ENCODE measurements around the gene ECSIT.
"Not testable (repeated sequence)": the region's sequence is repeated elsewhere in the genome, so short reads cannot be mapped to it uniquely, and the experiment has no call there.

ECSIT gene

GRCh38 chr19:11499220-11499726 lies 29.7 kb downstream of the ECSIT start:
- no peak for DNase-seq

GRCh38 chr19:11496391-11497163 lies 32.4 kb downstream of the ECSIT start:
- peak; percentile 79 for DNase-seq

GRCh38 chr19:11495885-11496284 lies 33.0 kb downstream of the ECSIT start:
- DNase-seq: no peak

DNA sequence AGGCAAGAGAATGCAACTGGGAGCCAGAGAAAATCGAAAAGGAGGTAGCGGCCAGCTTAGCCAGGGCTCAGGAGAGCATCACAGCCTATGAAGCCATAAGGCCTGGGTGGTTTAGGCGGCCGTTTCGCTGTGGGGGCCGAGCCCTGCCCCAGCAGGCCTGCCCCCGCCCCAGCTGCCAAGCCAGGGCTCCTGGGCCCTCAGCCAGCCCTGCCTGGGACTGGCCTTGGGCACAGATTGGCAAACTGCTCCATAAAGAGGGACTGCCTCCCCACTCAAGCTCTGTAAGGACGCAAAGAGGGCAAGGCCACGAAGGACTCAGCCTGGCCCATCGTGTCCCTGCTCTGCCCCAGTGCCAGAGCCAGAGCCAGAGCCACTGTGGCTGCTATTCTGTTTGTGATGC lies 33.5 kb downstream of the ECSIT start:
- DNase-seq: no peak

GRCh38 chr19:11494634-11495285 lies 34.2 kb downstream of the ECSIT start:
- DNase-seq: no peak

GRCh38 chr19:11489378-11489777 lies 39.6 kb downstream of the ECSIT start:
- DNase-seq: no peak

GRCh38 chr19:11486661-11487503 lies 42.1 kb downstream of the ECSIT start:
- DNase-seq: no peak

GRCh38 chr19:11485245-11485837 lies 43.6 kb downstream of the ECSIT start:
- no peak for DNase-seq

GRCh38 chr19:11483366-11484111 lies 45.4 kb downstream of the ECSIT start:
- DNase-seq: no peak

DNA sequence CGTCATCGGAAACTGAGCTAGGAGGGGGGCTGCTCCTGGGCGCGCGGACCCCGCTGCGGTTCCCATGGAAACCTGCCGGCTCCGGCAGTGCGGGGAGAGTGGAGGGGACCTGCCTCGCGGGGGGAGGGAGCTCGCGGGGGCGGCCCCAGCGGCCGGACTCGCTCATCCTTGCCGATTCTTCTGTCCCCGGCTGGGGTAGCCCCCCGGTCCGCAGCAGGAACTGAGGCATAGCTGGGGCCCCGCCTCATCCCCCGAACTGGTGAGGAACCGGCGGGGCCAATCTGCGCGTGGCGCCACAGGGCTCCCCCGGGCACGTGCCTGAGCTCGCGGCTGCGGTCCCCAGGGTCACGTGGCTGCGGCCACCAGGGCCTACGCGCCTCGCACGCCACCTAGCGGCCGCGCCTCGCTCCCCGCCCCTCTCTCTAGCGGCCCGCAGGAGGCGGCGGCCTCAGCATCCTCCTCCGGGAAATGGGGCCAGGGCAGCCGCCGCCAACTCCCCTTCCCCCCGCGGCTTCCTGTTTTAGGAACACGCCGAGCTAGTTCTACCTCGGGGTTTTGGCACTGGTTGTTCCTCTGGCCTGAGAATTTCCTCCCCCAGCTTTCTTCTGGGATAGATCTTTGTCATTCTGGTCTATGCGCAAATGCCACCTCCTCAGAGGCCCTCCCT lies 46.4 kb downstream of the ECSIT start:
- peak; percentile 80 for DNase-seq

DNA sequence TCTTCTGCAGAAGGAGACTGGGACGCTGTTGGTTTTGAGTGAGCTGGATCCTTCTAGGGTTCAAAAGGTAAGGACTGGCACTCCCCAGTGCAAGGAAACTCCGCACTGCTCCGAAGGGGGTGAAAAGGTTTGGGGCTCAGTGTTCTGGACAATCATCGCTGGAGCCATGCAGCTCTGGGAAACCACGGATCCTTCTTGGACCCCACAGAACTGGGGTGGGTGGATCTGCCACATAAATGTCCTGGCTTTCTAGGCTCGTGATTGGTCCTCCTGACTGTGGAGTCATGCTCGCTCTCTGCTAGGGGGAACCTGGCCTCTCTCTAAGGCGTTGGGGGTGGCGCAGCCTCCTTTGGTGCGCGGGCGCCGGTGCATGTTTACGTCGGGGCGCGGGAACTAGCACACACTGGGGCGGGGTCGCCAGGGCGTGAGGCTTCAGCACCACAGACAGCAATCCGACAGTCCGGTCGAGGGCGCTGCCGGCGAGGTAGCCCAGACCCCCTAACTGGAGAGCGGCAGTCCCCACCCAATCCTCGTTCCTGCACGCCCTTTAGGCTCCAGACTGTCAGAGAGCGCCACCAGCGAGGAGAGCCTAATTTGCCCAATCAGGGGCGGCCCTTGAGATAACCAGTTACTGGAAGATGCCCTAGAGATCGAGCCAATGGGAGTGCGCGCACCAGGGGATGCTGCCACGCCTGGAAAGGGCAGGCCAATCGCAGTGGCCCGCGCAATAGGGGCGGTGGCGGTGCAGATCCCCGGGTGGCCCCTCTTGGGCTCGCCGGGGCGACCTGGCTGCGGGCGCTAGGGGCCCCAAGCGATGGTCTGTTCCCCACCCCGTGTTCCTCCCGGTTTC lies 47.2 kb downstream of the ECSIT start:
- peak; percentile 95 for DNase-seq

- no peak for DNase-seq
Observed at GRCh38 chr19:11480715-11481533, 48.0 kb downstream of the ECSIT start, which contains the start of gene ELAVL3. Gene ELAVL3, minus strand, starts transcription at chr19:11481046. Its CDS starts 438 bp downstream, at chr19:11480608.

GRCh38 chr19:11479898-11480714 lies 48.8 kb downstream of the ECSIT start:
- no peak for DNase-seq

DNA sequence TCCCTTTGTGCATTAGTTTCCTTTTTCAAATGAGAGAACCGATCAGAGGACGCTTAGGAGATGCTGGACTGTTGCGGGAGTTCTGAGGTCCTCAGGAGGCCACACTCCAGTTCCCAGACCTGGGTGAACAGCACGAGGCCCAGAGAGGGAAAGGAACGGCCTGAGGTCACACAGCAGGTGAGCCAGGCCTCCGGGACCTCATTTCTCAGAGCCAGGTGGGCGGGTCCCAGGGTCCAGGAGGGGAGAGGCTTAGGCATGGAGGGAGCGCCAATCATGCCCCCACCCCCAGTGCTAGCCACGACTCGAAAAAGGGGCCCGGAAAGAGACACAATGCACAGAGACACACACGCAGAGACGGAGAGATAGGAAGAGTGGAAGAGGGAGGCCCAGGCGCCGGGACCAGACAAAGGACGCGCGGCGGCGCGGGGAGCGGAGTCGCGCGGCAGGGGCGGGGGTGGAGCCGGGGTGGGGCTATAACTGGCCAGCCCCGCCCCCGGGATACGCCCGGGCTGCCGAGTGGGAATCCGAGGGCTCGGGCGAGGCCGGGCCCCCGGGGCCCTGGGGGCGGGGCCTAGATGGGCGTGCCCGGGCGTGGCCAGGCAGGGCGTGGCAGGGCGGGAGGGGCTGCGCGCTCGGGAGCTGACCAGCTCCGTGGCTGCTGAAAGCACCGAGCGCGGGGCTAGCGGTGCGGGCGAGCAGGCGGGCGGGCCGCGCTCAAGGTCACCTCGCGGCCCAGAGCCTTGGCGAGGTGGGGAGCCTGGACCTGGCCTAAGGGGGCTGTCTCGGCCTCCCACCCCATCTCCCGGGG lies 49.6 kb downstream of the ECSIT start:
- DNase-seq: no peak

DNA sequence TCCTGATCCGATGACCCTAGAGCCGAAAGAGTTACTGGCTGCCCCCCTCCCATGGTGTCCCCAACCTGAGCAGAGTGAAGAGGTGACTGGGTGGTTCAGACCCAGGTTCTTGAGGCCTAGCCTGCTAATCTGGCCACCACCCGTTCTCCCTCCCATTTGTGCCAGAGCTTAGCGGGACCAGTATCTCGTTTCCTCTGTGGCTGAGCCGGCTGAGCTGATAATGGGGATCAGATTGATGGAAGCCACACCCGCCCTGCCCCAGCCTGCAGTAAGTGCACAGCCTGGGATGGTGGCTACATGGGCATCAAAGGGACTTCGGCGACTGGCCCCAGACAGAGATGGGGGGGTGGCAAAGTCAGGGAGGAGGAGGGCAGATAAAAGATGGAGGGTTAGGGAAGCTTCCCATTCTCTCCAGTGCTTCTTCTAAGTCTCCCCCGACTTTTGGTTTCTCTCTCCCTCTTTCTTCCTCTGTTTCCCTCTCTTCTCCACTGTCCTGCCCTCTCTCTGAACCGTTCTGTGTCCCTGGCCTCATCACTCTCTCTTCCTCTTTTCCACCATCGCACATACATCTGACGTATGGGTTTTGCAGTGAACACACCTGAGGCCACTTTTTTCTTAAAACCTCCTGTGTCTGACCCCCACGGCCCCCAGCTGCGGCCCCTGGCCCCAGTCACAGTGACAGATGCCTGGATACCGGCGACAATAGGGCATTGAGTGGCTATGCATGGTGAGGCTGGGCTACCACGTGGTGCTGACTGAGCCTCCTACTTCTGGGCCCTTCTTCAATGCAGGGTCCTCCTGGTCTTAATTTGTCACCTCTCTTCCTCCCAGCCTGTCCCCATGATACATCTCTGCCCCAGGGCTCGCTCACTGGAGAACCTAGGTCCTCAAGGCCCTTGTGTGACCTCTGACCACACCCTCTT lies 50.5 kb downstream of the ECSIT start:
- DNase-seq: no peak

- DNase-seq: no peak
Observed at GRCh38 chr19:11475861-11476260, 53.1 kb downstream of the ECSIT start.

- DNase-seq: not testable (repeated sequence)
Observed at GRCh38 chr19:11475343-11475742, 53.6 kb downstream of the ECSIT start.
